ENCODE measurements around the gene ACTR5.

The ACTR5 gene

DNA sequence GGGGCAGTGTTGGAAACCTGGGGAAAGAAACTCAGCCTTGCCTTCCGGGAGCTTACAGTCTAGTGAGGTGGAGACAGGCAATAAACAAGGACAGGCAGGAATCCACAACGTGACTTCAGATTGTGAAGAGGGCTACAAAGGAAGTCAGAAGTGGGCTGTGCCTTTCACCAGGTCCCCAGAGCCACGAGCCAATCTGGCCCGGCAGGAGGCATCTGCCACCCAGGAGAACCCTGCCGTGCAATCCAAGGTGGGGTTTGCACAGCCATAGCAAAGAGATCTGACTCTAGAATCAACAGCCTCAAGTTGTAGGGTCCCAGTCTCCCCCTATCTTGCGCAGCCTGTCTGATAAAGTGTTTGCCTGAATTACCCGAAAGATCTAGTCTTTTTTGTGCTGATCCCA, 18.5 kb upstream of the ACTR5 start:
- DNase-seq: no peak

DNA sequence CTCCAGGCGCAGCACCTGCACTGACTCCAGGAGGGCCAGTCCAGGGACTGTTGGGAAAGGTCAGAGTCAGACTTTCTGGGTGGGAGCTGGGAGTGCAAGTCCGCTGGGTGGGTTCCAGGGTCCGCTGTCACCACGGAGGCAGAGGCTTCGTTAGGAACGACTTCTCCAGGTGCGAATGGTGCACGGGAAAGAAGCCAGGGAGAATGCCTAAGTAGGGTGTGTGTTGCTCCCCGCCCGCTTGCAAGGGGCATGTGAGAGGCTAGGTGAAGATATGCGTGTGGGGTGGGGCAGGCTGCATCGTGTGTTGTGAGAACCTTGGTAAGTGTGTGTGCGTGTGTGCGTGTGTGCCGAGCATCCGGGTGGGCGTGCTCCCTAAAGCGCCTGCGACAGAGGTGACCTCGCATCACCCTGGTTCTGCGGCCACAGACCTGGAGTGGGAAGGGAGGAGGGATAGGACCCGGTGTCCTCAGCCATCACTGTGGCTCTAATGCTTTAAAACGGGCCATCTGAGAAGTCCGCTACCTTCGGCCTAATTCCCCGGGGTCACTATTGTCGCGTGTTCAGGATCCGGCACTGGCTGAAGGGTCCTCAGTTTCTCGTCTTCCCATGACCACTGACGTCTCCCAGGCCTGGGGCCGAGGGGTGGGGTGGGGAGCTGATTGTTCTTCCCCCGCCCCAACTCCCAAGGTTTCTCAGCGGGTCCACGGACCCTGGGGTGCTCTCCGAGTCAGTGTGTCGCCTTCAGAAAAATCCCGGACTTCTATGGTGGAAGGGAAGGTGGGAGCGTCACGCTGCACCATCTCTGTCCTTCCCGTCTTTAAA, 17.9 kb upstream of the ACTR5 start:
- no peak for DNase-seq

- DNase-seq: peak; percentile 61
Observed at GRCh38 chr20:38730989-38731737, 17.1 kb upstream of the ACTR5 start.

DNA sequence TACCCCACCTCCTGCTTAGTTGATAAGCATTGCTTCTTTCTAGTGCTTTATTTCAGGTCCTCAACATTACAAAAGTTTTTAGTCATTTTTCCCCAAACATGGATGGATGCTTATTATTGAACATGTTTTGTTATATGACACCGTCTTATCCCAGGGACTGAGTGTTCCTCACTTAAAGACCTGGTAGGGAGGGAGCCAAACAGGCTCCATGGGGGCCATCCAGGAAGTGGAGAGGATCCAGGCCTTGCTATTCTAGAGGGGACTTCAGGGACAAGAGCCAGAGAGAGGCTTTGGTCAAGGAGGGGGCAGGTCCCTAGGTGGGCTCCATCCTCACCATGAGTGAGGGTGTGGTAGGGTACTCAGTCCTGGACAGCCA, 16.5 kb upstream of the ACTR5 start:
- no peak for DNase-seq

GRCh38 chr20:38732981-38733380, 15.3 kb upstream of the ACTR5 start:
- no peak for DNase-seq

DNA sequence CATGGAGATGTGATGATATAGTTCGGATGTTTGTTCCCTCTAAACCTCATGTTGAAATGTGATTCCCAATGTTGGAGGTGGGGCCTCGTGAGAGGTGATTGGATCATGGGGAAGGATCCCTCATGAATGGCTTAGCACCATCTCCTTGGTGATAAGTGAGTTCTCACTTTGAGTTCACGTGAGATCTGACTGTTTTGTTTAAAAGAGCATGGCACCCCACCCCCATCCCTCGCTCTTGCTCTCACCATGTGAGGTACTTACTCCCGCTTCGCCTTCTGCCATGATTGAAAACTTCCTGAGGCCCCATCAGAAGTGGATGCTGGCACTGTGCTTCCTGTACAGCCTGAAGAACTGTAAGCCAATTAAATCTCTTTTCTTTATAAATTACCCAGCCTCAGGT, 13.1 kb upstream of the ACTR5 start:
- DNase-seq: no peak

DNA sequence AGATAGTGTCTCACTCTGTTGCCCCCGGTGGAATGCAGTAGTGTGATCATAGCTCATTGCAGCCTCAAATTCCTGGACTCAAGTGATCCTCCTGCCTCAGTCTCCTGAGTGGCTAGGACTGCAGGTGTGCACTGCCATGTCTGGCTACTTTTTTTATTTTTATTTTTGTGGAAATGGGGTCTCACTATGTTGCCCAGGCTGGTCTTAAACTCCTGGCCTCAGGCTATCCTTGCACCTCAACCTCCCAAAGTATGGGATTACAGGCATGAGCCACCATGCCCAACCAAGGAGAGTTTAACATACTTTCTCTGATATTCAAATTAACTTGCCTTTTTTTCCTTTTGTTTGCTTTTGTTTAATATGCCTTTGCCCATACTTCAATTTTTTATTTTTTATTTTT, 10.4 kb upstream of the ACTR5 start:
- no peak for DNase-seq

DNA sequence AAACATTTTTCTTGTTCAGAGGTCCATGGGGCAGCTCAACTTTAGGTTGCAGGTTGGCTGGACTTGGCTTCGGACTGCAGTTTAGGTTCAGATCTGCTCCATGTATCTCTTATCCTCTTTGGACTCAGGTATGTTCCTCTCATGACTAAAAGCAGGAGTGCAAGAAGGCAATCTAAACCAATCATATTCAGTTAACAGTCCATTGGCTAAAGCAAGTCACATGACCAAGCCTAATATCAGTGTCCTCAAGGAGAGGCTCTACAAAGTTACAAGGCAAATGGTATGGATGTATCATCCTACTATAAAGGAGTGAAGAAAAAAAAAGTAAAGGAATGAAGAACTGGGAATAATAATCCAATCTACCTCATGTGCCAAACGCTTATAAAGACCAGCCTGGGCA, 2.5 kb upstream of the ACTR5 start:
- no peak for DNase-seq

DNA sequence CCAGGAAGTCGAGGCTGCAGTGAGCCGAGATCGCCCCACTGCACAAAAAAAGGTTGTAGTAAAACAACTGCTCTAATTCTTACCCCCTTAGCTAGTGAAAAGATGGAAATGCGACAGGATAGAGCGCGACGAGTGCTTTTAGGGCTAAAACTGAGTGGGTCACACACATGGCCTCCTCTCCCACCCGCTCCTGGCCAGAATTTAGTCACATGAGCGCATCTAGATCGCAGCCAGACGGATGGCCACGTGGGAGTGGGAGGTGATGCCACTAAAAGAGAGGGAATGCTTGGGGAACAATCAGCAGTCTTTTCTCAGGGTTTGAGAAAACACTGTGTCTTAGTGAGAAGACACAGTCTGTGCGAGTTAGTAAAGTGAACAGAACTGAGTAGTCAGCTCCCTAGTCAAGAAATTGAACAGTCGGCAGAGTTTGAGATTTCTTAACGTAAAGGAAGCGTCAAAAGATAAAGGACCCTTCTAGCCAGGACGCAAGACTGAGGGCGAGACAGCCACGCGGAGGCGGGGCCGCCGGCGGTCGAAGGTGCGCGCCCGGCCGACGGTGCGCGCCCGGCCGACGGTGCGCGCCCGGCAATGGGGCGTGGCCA, 664 bp upstream of the ACTR5 start:
- no peak for DNase-seq

DNA sequence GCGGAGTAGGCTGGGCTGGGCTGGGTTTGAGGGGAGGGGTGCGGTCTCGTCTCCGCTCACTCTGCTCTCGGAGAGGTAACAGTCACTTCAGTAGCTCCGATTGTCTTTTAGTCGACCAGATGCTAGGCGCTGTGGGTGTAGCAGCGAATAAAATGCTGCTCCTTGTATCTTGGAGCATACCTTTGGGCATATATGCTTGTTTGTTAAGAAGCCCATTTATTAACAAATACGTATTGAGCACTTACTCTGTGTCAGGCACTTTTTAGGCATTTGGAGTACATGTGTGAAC, 545 bp downstream of the ACTR5 start:
- no peak for DNase-seq

DNA sequence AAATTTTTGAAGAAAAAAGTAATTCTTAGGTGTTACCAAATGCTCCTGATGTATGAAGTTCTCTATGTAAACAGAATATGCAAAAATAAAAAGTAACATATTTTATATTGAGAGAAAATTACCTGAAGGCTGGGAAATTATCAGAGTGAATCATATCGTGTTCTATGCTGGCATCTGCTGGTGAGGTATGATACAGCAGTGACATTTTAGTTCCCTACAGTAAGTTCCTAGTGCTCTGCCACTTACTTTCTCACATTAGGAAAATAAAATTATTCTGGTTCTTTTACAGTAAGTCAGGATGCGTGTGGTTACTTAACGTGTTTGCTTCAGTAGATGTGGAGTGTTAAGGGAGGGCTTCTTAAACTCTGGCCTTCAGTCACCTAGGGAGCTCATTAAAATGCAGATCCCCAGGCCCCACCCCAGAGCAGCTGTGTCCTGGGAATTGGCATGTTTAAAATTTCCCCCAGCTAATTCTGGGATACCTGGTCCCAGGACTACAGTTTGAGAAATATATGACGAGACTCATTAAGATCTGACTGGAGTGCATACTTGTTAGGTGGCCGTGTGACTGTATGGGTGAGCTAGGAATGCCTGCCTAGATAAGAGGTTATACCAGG, 3.2 kb downstream of the ACTR5 start:
- peak; percentile 42 for DNase-seq

DNA sequence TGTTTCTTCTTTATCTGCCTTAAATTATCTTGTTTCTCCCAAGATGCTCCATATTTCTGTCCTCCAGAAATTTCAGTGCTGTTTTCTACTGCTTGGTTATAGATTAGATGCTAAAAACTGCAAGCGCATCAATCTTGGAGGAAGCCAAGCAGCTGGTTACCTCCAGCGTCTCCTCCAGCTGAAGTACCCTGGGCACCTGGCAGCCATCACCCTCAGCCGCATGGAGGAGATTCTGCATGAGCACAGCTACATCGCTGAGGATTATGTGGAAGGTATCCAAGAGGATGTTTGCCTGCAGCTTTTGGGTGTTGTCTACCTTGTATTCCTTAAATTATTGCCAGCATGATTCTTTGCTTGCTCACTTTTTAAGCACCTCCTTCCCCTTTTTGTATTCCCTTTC, 3.8 kb downstream of the ACTR5 start:
- DNase-seq: no peak

DNA sequence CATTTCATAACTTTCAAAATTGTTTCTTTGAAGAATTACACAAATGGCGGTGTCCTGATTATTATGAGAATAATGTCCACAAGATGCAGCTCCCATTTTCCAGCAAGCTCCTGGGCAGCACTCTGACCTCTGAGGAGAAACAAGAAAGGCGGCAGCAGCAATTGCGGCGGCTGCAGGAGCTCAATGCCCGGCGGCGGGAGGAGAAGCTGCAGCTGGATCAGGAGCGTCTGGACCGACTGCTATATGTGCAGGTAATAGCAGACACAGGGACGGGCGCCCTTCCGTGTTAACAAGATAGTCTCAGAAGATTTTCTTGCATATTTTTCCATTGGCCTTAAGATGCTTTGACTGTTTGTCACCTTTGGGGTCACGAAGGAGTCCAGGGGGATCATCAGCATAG, 6.7 kb downstream of the ACTR5 start:
- no peak for DNase-seq

DNA sequence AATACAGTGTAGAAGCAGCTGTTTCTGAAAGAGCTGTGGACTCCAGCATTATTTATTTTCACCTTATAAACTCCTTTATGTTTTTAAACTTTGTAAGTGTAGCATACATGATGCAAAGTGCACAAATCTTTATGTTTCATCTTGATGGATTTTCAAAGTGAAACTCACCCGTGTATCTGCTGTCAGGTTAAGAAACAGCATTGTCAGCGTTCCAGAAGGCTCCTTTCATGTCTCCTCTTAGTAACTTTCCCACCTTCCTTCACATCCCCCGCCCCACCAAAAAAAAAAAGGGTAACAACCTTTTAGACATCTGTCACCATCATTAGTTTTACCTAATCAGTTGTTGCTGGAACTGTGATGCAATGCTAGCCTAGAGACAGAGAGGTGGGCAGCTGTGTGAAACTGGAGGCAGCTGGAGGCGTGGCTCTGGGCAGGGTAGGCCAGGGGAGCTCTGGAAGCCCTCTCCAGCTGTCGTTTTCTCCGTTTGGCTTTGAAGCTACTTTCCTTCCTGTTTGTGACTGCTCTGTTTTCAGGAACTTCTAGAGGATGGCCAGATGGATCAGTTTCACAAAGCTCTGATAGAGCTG, 7.2 kb downstream of the ACTR5 start:
- DNase-seq: no peak

- DNase-seq: no peak
Observed at GRCh38 chr20:38757145-38757775, 9.0 kb downstream of the ACTR5 start.

GRCh38 chr20:38759106-38759505, 10.8 kb downstream of the ACTR5 start:
- DNase-seq: no peak

- no peak for DNase-seq
Observed at GRCh38 chr20:38760978-38761377, 12.7 kb downstream of the ACTR5 start.

DNA sequence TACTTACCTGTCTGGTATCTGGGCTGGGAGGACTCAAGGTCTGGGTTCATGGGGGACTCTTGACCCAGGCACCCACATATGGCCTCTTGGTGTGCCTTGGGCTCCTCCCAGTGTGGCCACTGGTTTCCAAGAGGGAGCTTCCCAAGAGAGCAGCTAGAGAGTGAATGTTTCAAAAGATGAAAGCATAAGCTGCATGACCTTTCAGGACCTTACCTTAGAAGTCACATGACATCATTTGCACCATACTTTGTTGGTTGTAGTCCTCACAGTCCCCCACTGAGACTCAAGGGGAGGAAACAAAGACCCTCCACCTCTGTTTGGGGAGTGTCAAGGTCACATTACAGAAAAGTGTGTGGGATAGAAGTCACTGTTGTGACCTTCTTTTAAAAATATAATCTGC, 13.9 kb downstream of the ACTR5 start:
- DNase-seq: no peak

DNA sequence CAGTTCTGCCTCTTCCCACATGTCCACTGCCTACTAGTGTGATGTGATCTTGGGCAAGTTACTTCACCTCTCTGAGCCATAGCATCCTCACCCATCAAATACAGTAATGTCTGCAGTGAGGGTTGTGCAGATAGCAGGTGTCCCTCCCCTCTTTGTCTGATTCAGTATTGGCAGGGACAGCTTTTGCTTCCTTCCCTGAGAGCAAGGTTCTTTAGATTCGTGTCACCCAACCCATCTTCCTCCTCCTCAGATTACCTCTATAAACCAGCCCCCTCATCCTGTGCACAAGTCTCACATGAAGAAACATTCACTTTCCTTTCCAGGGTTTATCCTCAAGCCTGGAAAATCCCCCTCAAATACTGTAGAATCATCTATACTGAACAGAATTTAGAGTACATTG, 15.4 kb downstream of the ACTR5 start:
- no peak for DNase-seq

DNA sequence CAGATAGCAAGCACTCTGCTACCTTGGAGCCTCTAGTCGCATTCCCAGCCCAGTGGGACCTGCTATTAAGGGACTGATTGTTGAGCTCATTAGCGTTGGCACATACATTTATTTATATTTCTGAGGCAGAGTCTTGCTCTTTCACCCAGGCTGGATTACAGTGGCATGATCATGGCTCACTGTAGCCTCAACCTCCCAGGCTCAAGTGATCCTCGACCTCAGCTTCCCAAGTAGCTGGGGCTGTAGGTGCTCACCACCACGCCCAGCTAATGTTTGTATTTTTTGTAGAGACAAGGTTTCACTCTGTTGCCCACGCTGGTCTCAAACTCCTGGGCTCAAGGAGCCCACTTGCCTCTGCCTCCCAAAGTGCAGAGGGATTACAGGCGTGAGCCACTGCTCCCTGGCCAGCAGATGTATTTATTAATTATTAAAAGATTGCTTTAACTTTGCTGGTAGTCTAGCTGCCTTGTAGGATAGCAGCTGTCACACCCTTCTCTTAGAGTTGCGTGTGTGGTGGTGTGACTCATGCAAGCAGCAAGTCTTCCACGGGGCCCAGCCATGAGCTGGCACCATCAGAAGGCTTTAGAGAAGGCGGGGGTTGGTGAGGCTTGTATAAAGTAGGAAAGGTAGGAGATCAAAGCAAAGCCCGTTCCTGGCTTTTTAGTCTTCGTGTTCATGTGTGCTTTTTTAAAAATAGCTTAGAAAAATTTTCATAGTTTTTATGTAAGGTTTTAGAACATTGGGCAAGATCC, 16.5 kb downstream of the ACTR5 start:
- no peak for DNase-seq

- DNase-seq: no peak
Observed at GRCh38 chr20:38766071-38766470, 17.8 kb downstream of the ACTR5 start.

All from COR-L47 (cell line).